Peyer's patch (tissue), 4 donors: ENCODE measurements around the gene SH2D3A.

Experiments
- CTCF ChIP-seq, 6 experiments: fragments of 450-650 bp in 4 of 6; fragments of 200-600 bp in 2 of 6; sonication (generic) in 1 of 6; IDR thresholded peaks; one replicate each; pipeline ENCODE4 v1.5.1; 2017 to 2019; ENCODE audit warnings: antibody characterized with exemption in 6 of 6, mild to moderate bottlenecking in 3 of 6, moderate library complexity in 1 of 6
- POLR2A ChIP-seq, 2 donors: fragments of 450-650 bp; IDR thresholded peaks; one replicate each; pipeline ENCODE4 v1.5.1; 2017; ENCODE audit warnings: antibody characterized with exemption in 2 of 2, mild to moderate bottlenecking in 2 of 2, moderate library complexity in 2 of 2

DNA sequence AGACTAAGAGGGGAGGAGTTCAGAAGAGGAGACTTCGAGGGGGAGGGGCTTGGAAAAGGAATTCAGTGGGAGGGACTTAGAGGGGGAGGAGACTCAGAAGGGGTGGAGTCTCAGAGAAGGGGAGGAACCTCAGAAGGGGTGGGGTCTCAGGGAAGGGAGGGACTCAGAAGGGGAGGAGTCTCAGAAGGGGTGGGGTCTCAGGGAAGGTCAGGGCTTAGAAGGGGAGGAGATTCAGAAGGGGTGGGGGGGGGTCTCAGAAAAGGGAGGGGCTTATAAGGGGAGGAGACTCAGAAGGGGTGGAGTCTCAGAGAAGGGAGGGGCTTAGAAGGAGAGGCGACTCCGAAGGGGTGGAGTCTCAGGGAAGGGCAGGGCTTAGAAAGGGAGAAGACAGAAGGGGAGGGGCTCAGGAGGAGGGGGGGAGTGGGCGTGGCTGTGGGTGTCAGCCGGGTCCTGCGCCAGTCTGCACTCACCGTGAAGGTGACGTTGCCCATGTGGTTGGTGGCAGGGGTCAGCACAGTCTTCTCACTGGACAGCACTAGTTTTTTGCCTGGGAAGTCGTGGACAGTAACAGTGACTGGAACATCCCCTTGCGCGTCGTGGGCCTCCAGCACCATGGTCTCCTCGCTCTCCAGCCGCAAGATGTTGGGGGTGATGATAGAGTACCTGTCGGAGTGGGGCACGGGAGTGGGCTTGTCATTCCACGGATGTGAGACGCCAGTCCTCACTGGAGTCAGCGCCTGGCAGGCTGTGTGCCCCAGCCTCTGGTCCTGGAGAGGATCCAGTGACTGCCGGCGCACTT is 48.3 kb downstream of the SH2D3A start:
- TF ChIP-seq CTCF (IDR thresholded peaks at IDR 0.05), result no peak
- TF ChIP-seq POLR2A (IDR thresholded peaks at IDR 0.05), result no peak
